Middle frontal gyrus (tissue), 1 donor: Measurements from ENCODE around the gene SSRP1.
A peak's percentile ranks its signal among the peaks of the same experiment; 100 is the strongest.
"Not testable (repeated sequence)": the region's sequence is repeated elsewhere in the genome, so short reads cannot be mapped to it uniquely, and the experiment has no call there.

Experiments
- DNase-seq: peaks from one replicate; pipeline ENCODE4 v3.0.0-alpha.2; 2015; ENCODE audit warnings: low spot score; ENCODE audit errors: extremely low spot score

SSRP1 gene

GRCh38 chr11:57301711-57302423 lies 33.8 kb downstream of the SSRP1 start:
- no peak for DNase-seq

- no peak for DNase-seq
Measured at GRCh38 chr11:57300785-57301184, 34.9 kb downstream of the SSRP1 start.

- no peak for DNase-seq
Measured at GRCh38 chr11:57299150-57299737, 36.4 kb downstream of the SSRP1 start.

GRCh38 chr11:57297221-57297620 lies 38.5 kb downstream of the SSRP1 start:
- no peak for DNase-seq

GRCh38 chr11:57296205-57296604 lies 39.5 kb downstream of the SSRP1 start:
- DNase-seq: not testable (repeated sequence)

- no peak for DNase-seq
Measured at GRCh38 chr11:57294225-57295131, 41.2 kb downstream of the SSRP1 start.

- no peak for DNase-seq
Measured at GRCh38 chr11:57290288-57290687, 45.4 kb downstream of the SSRP1 start.

GRCh38 chr11:57288771-57289579 lies 46.7 kb downstream of the SSRP1 start:
- no peak for DNase-seq

- DNase-seq: no peak
Measured at GRCh38 chr11:57287884-57288283, 47.8 kb downstream of the SSRP1 start.

- no peak for DNase-seq
Measured at GRCh38 chr11:57283231-57283990, 52.3 kb downstream of the SSRP1 start.

GRCh38 chr11:57281546-57281945 lies 54.1 kb downstream of the SSRP1 start:
- DNase-seq: not testable (repeated sequence)

- no peak for DNase-seq
Measured at GRCh38 chr11:57279116-57279515, 56.6 kb downstream of the SSRP1 start.

- no peak for DNase-seq
Measured at GRCh38 chr11:57278721-57279095, 57.0 kb downstream of the SSRP1 start.

GRCh38 chr11:57277845-57278720 lies 57.6 kb downstream of the SSRP1 start:
- DNase-seq: peak; percentile 31

- no peak for DNase-seq
Measured at GRCh38 chr11:57276971-57277675, 58.6 kb downstream of the SSRP1 start.

- DNase-seq: no peak
Measured at GRCh38 chr11:57276169-57276970, 59.3 kb downstream of the SSRP1 start.
